ENCODE results near the gene CLCN1.

Gene CLCN1

DNA sequence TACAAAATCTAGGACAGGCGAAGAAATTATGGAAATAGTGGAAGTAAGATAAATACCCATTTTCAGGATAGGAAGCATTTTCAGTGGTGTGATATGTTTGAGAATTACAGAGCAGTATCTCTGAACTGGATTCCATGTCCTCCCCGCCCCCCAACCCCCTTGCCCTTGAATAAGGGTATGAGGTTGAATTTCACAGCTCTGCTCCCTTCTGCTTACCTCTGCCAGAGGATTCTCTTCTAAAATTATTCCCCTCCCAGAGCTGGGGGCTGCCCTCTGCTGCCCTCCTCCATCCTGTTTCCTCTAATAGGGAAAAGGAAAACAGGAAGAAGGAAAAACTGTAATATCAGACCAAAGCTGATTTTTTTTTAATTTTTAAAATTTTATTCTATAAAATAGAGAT lies 7.3 kb upstream of the CLCN1 start:
- no peak overlapping the region for H3K27ac ChIP-seq (ENCODE audit: insufficient read depth, low read length, poor library complexity, severe bottlenecking)
- no peaks in the 10 kb centered on the region for H3K27me3 ChIP-seq (replicated peaks; ENCODE audit: control insufficient read depth, insufficient read depth, low read length, poor library complexity, severe bottlenecking)
- no peak for DNase-seq
- no peak overlapping the region for H3K4me3 ChIP-seq (ENCODE audit: insufficient read depth, low read depth, low read length, poor library complexity, severe bottlenecking)
- H3K36me3 ChIP-seq (ENCODE audit: control insufficient read depth, insufficient read depth, low read length): peaks cover 28% of the 10 kb centered on the region
- peaks cover 5% of the 10 kb centered on the region for H3K4me1 ChIP-seq (ENCODE audit: control insufficient read depth, insufficient read depth, low read length, poor library complexity, severe bottlenecking)
- H3K9me3 ChIP-seq (ENCODE audit: control insufficient read depth, low read length): no peaks in the 10 kb centered on the region

DNA sequence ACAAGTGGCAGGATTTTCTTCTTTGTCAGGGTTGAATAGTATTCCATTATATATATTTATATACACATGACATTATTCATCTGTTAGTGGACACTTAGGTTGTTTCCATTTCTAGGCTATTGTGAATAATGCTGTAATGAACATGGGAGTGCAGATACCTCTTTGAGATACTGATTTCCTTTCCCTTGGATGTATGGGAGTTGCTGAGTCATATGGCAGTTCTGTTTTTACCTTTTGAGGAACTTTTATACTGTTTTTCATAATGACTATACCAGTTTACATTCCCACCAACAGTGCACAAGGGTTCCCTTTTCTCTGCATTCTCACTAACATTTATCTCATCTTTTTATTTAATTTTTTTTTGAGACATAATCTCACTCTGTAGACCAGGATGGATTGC lies 1.8 kb upstream of the CLCN1 start:
- DNase-seq: no peak
- H3K27me3 ChIP-seq (replicated peaks; ENCODE audit: control insufficient read depth, insufficient read depth, low read length, poor library complexity, severe bottlenecking): no peaks in the 10 kb centered on the region
- no peaks in the 10 kb centered on the region for H3K9me3 ChIP-seq (ENCODE audit: control insufficient read depth, low read length)
- H3K36me3 ChIP-seq (ENCODE audit: control insufficient read depth, insufficient read depth, low read length): no peaks in the 10 kb centered on the region
- H3K27ac ChIP-seq (ENCODE audit: insufficient read depth, low read length, poor library complexity, severe bottlenecking): no peak overlapping the region
- peaks cover 5% of the 10 kb centered on the region for H3K4me1 ChIP-seq (ENCODE audit: control insufficient read depth, insufficient read depth, low read length, poor library complexity, severe bottlenecking)
- H3K4me3 ChIP-seq (ENCODE audit: insufficient read depth, low read depth, low read length, poor library complexity, severe bottlenecking): no peak overlapping the region

DNA sequence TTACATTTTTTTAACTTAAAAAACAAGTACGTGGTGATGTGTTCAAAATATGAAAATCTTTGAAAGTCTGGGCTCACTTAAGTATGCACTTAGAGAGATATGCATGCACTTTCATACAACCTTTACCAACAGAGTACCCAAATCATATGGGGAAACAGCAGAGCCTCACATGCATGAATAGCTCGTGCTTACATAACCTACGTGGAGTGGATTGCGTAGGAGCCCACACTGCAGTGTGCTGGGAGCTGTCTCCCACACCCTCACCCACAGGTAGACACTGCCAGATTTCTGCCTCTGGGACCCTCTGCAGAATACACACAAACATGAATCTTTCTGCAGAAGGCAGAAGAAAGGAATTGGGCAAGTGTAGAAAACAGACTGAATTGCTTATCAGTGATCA lies 581 bp downstream of the CLCN1 start:
- H3K4me1 ChIP-seq (ENCODE audit: control insufficient read depth, insufficient read depth, low read length, poor library complexity, severe bottlenecking): no peaks in the 10 kb centered on the region
- DNase-seq: no peak
- H3K4me3 ChIP-seq (ENCODE audit: insufficient read depth, low read depth, low read length, poor library complexity, severe bottlenecking): no peak overlapping the region
- no peaks in the 10 kb centered on the region for H3K9me3 ChIP-seq (ENCODE audit: control insufficient read depth, low read length)
- H3K27me3 ChIP-seq (replicated peaks; ENCODE audit: control insufficient read depth, insufficient read depth, low read length, poor library complexity, severe bottlenecking): no peaks in the 10 kb centered on the region
- H3K36me3 ChIP-seq (ENCODE audit: control insufficient read depth, insufficient read depth, low read length): no peaks in the 10 kb centered on the region
- no peak overlapping the region for H3K27ac ChIP-seq (ENCODE audit: insufficient read depth, low read length, poor library complexity, severe bottlenecking)

DNA sequence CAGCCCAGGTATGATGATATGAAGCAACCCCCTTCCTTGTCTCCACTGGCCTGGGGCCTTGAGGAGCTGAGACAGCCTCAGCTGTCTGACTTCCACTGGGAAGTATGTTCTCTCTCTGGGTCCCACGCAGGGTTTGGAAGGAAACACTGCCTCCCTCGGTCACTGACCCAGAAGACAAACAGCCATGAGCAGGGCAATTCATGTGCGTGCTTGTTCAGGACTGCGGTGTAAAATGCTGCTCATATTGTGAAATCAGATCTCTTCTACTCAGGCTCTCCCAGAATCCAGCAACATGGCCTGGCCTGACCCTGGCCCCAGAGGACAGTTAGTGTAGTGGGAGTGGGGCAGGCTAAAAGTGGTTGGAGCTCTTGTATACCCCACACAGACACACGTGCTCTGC lies 2.8 kb downstream of the CLCN1 start:
- no peaks in the 10 kb centered on the region for H3K36me3 ChIP-seq (ENCODE audit: control insufficient read depth, insufficient read depth, low read length)
- H3K9me3 ChIP-seq (ENCODE audit: control insufficient read depth, low read length): no peaks in the 10 kb centered on the region
- H3K27ac ChIP-seq (ENCODE audit: insufficient read depth, low read length, poor library complexity, severe bottlenecking): no peak overlapping the region
- H3K4me1 ChIP-seq (ENCODE audit: control insufficient read depth, insufficient read depth, low read length, poor library complexity, severe bottlenecking): no peaks in the 10 kb centered on the region
- H3K4me3 ChIP-seq (ENCODE audit: insufficient read depth, low read depth, low read length, poor library complexity, severe bottlenecking): no peak overlapping the region
- H3K27me3 ChIP-seq (replicated peaks; ENCODE audit: control insufficient read depth, insufficient read depth, low read length, poor library complexity, severe bottlenecking): no peaks in the 10 kb centered on the region
- DNase-seq: no peak

DNA sequence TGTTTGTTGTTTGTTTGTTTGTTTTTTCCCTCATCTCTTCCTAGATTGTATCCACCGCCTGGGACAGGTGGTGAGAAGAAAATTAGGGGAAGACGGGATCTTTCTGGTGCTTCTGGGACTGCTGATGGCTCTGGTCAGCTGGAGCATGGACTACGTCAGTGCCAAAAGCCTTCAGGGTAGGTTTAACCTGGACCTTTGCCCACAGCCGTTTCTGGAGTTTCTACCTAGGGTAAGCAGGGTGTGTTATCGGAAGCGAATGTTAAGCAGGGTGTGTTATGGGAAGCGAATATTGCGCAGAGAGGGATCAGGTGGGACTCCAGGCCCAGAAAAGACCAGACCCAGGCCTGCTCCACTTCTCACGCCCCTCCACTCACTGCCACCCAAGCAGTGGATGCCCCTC lies 4.7 kb downstream of the CLCN1 start:
- Histone ChIP-seq H3K4me1 (ENCODE audit: control insufficient read depth, insufficient read depth, low read length, poor library complexity, severe bottlenecking) (no peaks in the 10 kb centered on the region), H3K4me3 (ENCODE audit: insufficient read depth, low read depth, low read length, poor library complexity, severe bottlenecking) (no peak overlapping the region), H3K36me3 (ENCODE audit: control insufficient read depth, insufficient read depth, low read length) (no peaks in the 10 kb centered on the region), H3K27me3 (replicated peaks; ENCODE audit: control insufficient read depth, insufficient read depth, low read length, poor library complexity, severe bottlenecking) (no peaks in the 10 kb centered on the region), H3K9me3 (ENCODE audit: control insufficient read depth, low read length) (no peaks in the 10 kb centered on the region), H3K27ac (ENCODE audit: insufficient read depth, low read length, poor library complexity, severe bottlenecking) (no peak overlapping the region)
- no peak for DNase-seq

DNA sequence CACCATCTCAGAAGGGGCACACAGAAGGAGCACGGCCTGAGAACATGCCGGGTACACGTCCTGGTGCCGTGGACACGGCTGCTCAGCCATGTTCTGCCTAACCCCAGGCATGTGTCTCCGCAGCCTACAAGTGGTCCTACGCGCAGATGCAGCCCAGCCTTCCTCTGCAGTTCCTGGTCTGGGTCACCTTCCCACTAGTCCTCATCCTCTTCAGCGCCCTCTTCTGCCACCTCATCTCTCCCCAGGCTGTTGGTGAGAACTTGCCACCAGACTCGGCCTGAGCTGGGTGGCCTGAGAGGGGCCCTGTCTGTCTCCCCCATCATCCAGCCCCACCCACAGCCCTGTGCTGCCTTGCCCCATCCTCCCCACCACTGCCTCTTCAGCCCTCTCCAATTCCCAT lies 5.3 kb downstream of the CLCN1 start:
- Histone ChIP-seq H3K27me3 (replicated peaks; ENCODE audit: control insufficient read depth, insufficient read depth, low read length, poor library complexity, severe bottlenecking) (no peaks in the 10 kb centered on the region), H3K4me1 (ENCODE audit: control insufficient read depth, insufficient read depth, low read length, poor library complexity, severe bottlenecking) (no peaks in the 10 kb centered on the region), H3K36me3 (ENCODE audit: control insufficient read depth, insufficient read depth, low read length) (no peaks in the 10 kb centered on the region), H3K9me3 (ENCODE audit: control insufficient read depth, low read length) (no peaks in the 10 kb centered on the region), H3K4me3 (ENCODE audit: insufficient read depth, low read depth, low read length, poor library complexity, severe bottlenecking) (no peak overlapping the region), H3K27ac (ENCODE audit: insufficient read depth, low read length, poor library complexity, severe bottlenecking) (no peak overlapping the region)
- no peak for DNase-seq

DNA sequence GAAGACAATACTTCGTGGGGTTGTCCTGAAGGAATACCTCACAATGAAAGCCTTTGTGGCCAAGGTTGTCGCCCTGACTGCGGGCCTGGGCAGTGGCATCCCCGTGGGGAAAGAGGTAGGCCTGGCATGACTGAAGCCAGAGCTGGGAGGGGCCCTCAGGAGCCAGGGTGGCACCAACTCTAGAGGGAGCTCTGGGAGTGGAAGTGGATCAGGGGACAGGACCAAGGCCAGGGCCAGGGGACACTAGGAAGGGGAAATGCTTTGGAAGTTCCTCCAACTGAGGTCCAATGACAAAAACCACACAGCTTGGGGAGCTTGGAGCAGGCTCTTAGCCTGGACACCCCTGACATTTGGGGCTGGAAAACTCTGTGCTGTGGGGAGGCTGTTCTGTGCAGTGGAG lies 5.8 kb downstream of the CLCN1 start:
- no peak overlapping the region for H3K27ac ChIP-seq (ENCODE audit: insufficient read depth, low read length, poor library complexity, severe bottlenecking)
- no peaks in the 10 kb centered on the region for H3K4me1 ChIP-seq (ENCODE audit: control insufficient read depth, insufficient read depth, low read length, poor library complexity, severe bottlenecking)
- H3K4me3 ChIP-seq (ENCODE audit: insufficient read depth, low read depth, low read length, poor library complexity, severe bottlenecking): no peak overlapping the region
- H3K36me3 ChIP-seq (ENCODE audit: control insufficient read depth, insufficient read depth, low read length): no peaks in the 10 kb centered on the region
- no peaks in the 10 kb centered on the region for H3K9me3 ChIP-seq (ENCODE audit: control insufficient read depth, low read length)
- H3K27me3 ChIP-seq (replicated peaks; ENCODE audit: control insufficient read depth, insufficient read depth, low read length, poor library complexity, severe bottlenecking): no peaks in the 10 kb centered on the region
- DNase-seq: no peak

DNA sequence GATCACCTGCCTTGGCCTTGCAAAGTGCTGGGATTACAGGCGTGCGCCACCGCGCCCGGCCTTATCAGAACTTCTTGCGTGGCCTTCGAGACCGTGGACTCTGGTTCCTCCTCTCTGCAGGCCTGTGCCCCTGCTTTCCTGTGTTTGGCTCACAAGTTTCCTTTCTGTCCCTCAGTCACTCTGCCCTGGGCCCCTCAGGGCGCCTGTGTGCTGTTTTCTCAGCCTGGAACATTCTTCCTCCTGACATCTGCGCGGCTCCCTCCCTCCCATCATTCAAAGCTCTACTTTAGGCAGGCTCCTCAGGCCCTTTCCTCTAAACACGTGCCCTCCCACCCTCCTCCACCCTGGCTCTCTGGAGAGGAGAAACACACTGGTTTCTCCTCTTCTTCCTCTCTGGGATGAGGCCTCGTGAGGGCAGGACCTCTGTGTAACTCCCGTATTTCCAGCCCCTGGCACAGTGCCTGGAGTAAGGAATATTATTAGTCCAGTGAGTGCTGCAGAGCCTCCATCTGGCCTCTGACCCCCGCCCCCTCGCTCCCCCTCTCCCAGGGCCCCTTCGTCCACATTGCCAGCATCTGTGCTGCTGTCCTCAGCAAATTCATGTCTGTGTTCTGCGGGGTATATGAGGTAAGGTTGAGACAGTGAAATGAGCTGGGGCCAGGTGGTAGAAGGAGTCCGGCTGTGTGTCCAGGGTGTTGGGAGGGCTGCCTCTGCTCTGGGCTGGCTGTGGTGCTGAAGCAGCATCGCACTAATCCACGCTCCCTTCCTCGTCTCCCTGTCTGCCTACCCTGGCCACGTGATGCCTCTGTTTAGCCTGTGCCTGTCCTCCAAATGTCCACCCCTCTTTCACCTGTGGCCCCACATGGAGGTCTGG lies 7.1 kb downstream of the CLCN1 start:
- DNase-seq: no peak
- Histone ChIP-seq H3K4me1 (ENCODE audit: control insufficient read depth, insufficient read depth, low read length, poor library complexity, severe bottlenecking) (no peaks in the 10 kb centered on the region), H3K36me3 (ENCODE audit: control insufficient read depth, insufficient read depth, low read length) (no peaks in the 10 kb centered on the region), H3K4me3 (ENCODE audit: insufficient read depth, low read depth, low read length, poor library complexity, severe bottlenecking) (no peak overlapping the region), H3K27me3 (replicated peaks; ENCODE audit: control insufficient read depth, insufficient read depth, low read length, poor library complexity, severe bottlenecking) (no peaks in the 10 kb centered on the region), H3K9me3 (ENCODE audit: control insufficient read depth, low read length) (no peaks in the 10 kb centered on the region), H3K27ac (ENCODE audit: insufficient read depth, low read length, poor library complexity, severe bottlenecking) (no peak overlapping the region)

DNA sequence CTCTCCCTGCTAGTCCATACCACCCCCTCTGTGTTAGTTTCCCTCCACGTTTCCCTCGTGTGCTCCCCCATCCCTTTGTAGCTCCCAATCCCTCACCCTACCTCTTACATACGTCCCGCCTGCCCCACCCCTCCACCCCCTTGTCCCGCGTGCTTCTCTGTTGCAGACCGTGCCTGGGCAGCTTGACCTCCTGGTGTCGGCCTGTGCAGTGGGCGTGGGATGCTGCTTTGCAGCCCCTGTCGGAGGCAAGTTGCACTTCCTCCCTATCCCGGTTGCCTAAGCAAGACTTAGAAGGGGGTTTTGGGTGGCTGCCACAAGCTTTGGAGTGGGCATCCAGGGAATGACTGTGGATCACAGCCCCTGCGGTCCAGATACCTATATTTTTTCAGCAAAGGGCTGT lies 7.7 kb downstream of the CLCN1 start:
- no peak overlapping the region for H3K27ac ChIP-seq (ENCODE audit: insufficient read depth, low read length, poor library complexity, severe bottlenecking)

DNA sequence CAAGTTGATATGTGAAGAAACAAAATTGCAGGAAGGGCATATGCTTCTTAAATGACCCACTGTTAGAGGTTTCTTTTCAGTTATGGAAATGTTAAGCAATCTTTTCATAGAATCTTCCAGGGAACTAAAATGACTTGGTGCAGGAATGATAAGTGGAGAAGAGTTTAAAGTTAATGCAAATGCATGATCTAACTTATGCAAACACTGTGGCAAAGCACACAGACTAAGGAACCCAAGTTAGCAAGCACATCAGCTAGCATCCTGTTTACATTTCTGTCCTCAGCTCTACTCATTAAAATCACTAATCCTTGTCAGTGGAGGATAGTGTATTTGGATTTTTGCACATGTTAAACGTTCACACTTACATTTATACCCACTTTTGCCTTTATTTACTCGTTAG lies 9.3 kb downstream of the CLCN1 start:
- no peak for DNase-seq
- Histone ChIP-seq H3K27ac (ENCODE audit: insufficient read depth, low read length, poor library complexity, severe bottlenecking) (no peak overlapping the region), H3K27me3 (replicated peaks; ENCODE audit: control insufficient read depth, insufficient read depth, low read length, poor library complexity, severe bottlenecking) (no peaks in the 10 kb centered on the region), H3K36me3 (ENCODE audit: control insufficient read depth, insufficient read depth, low read length) (no peaks in the 10 kb centered on the region), H3K4me1 (ENCODE audit: control insufficient read depth, insufficient read depth, low read length, poor library complexity, severe bottlenecking) (no peaks in the 10 kb centered on the region), H3K9me3 (ENCODE audit: control insufficient read depth, low read length) (no peaks in the 10 kb centered on the region), H3K4me3 (ENCODE audit: insufficient read depth, low read depth, low read length, poor library complexity, severe bottlenecking) (no peak overlapping the region)

More for the DNA sequence above, 7.7 kb downstream of the CLCN1 start:
- Histone ChIP-seq H3K36me3 (ENCODE audit: control insufficient read depth, insufficient read depth, low read length) (no peaks in the 10 kb centered on the region), H3K27me3 (replicated peaks; ENCODE audit: control insufficient read depth, insufficient read depth, low read length, poor library complexity, severe bottlenecking) (no peaks in the 10 kb centered on the region), H3K9me3 (ENCODE audit: control insufficient read depth, low read length) (no peaks in the 10 kb centered on the region), H3K4me3 (ENCODE audit: insufficient read depth, low read depth, low read length, poor library complexity, severe bottlenecking) (no peak overlapping the region), H3K4me1 (ENCODE audit: control insufficient read depth, insufficient read depth, low read length, poor library complexity, severe bottlenecking) (no peaks in the 10 kb centered on the region)
- no peak for DNase-seq

Data from effector memory CD4-positive, alpha-beta T cell (primary cell).